Measurements from ENCODE around the gene CLDN15.
A peak's percentile ranks its signal among the peaks of the same experiment; 100 is the strongest.

Gene CLDN15

GRCh38 chr7:101244375-101245146 is 7.0 kb upstream of the CLDN15 start, which contains the start of gene FIS1:
Gene FIS1 (minus strand): TSS chr7:101245081. CDS start chr7:101245004, 77 bp downstream.
- DNase-seq (ENCODE audit: low spot score): peak; percentile 95

DNA sequence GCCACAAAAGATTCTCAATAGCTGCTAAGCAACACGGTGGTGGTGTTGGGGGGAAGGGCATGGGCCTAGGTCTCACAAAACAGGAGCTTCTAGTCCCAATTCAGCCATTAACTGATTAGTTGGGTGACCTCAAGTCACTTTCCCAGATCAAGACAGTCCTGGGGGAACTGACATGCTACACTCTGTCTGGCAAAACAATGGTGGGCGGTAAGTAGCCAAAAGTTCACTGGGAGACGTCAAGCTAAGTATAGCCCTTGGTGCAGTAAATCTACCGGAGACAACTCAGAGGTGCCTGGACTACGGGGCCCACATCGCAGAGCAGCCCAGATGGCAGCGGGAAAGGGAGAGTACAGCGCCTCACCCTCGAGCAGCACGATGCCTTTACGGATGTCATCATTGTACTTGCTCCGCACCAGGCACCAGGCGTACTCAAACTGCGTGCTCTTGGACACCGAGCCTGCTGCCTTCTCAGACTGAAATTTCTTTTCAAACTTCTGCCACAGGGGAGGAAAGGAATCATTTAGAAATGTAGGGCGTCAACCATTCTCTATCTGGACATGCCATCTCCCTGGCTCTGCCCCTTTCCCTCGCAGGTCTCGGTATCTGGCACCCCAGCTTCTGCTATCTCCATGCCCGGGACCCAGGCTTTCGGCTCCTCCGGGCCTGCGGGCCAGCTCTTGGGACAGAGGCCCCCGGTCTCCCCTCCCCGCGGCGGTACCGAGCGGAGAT is 6.2 kb upstream of the CLDN15 start:
- DNase-seq (ENCODE audit: low spot score): no peak

- no peak for DNase-seq (ENCODE audit: low spot score)
Measured at GRCh38 chr7:101241443-101242349, 4.1 kb upstream of the CLDN15 start.

- no peak for DNase-seq (ENCODE audit: low spot score)
Measured at GRCh38 chr7:101241015-101241363, 3.4 kb upstream of the CLDN15 start.

- no peak for DNase-seq (ENCODE audit: low spot score)
Measured at GRCh38 chr7:101240226-101241014, 2.8 kb upstream of the CLDN15 start.

DNA sequence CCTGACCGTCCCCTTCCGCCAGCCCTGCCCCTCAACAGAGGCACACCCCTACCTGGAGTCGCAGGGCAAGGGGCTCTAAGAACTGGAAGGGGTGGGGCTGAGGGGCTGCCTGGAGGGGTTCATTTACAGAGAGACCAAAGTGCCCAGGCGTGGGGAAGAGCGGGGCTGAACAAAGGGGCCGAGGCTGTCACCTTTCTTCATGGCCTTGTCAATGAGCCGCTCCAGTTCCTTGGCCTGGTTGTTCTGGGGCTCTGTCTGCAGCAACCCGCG is 2.3 kb upstream of the CLDN15 start:
- DNase-seq (ENCODE audit: low spot score): no peak

DNA sequence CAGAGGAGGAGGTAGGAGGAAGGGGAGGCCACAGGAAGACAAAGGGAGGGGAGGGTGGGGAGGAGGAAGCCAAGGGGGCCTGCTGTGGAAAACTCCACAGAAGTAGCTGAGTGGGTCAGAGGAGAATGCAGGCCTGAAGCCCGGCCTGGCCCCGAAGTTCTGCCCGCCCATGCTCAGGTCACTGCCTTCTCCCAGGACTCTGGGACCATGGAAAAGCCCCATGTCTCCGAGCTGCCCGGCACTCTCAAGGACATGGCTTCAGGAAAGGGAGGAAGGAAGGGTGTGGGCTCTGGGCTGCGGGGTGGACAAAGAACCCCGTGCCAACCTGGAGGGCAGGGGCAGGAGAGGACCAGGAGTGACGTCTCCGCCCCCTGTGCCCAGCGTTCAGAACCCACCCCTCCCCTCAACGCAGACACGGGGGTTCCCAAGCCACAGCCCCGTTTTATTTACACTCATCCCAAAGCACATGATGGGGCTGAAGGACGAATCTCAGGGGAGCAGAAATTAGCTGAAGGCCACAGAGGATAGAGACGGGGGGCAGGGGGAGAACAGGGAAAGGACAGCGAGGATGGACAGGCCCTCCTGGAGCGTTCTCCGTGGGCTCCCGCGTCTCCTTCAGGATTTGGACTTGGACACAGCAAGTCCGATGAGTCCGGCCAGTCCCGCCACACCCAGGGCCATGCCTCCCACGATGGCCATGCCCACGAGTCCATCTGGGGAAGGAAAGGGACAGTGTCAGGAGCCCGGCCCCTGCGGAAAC is 1.8 kb upstream of the CLDN15 start:
- DNase-seq (ENCODE audit: low spot score): no peak

- DNase-seq (ENCODE audit: low spot score): no peak
Measured at GRCh38 chr7:101238226-101239182, 902 bp upstream of the CLDN15 start.

- DNase-seq (ENCODE audit: low spot score): no peak
Measured at GRCh38 chr7:101236292-101236835, 1.2 kb downstream of the CLDN15 start.

- no peak for DNase-seq (ENCODE audit: low spot score)
Measured at GRCh38 chr7:101235522-101235921, 2.1 kb downstream of the CLDN15 start.

DNA sequence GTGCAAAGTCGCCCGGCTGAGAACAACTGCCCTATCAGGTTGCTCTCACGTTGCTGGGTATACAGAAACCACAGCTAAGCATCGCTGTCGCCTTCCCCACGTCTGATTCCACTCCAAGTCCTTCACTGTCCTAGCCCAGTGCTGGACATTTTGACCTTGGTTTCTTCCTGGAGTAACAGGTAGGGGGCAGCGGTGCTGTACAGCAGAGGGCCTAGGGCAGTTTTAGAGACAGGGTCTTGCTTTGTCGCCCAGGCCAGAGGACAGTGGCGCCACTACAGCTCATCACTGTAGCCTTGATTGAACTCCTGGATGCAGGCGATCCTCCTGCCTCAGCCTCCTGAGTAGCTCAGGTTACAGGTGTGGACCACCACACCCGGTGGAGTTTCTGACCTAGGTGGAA is 2.6 kb downstream of the CLDN15 start:
- no peak for DNase-seq (ENCODE audit: low spot score)

DNA sequence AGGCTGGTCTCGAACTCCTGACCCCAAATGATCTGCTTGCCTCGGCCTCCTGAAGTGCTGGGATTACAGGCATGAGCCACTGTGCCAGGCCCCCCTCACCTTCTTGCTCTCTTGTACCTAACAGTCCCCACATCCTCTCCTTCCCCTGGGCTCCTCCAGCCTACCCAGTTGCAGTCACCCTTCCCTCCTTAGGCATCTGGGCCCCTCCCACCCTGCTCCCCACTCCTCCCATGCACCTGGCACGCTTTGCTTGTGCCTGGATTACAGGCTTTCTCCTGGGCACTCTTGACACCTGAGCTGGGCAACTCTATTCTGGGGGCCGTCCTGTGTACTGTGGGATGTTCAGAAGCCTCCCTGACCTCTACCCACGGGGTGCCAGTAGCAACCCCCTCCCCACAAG is 3.0 kb downstream of the CLDN15 start:
- no peak for DNase-seq (ENCODE audit: low spot score)

DNA sequence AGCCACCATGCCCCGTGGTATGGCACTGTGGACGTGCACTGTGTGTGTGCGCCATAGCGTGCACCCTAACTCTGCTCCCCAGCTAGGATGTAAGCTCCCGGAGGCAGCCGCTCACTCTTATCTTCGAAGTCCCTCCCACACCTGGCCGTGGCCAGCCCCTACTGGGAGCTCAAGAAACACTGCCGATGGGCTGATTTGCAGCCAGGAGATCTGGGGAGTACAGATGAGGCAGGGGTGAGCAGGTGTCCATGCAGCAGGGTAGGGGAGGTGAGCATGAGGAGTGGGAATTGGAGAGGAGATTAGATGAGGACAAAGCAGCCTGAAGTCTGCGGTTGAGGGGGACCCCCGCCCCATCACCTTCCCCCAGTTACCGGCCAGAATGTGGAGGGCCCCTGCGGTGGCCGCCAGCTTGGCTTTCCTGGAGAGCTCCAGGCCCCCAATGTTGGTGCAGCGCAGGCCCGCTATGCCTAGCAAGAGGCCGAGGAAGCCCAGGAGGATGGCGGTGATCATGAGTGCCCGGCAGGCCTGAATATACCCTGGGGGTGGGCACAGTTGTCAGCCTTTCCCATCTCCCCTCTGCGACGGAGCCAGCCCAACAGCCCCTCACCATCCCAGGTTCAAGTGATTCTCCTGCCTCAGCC is 3.6 kb downstream of the CLDN15 start:
- DNase-seq (ENCODE audit: low spot score): no peak

- peak; percentile 45 for DNase-seq (ENCODE audit: low spot score)
Measured at GRCh38 chr7:101232141-101232850, 5.3 kb downstream of the CLDN15 start.

DNA sequence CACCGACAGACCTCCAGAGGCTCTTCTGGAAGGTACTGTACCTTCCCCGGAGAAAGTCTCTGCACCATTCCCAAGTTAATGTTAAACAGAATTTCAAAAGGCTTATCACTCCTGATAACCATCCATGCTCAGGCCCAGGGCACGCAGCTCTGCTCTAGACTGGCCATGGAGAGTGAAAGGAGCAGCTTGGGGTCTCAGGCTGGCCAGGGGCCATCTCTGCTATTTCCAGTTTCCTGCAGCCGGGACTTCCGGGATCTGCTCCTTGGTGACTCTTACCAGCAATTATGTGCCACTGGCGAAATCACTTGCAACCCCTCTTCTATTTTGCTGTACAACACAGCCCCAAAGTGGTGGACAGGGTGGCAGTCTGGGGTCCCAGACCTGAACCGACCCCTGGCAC is 6.0 kb downstream of the CLDN15 start:
- no peak for DNase-seq (ENCODE audit: low spot score)

- no peak for DNase-seq (ENCODE audit: low spot score)
Measured at GRCh38 chr7:101226721-101227120, 10.9 kb downstream of the CLDN15 start.

DNA sequence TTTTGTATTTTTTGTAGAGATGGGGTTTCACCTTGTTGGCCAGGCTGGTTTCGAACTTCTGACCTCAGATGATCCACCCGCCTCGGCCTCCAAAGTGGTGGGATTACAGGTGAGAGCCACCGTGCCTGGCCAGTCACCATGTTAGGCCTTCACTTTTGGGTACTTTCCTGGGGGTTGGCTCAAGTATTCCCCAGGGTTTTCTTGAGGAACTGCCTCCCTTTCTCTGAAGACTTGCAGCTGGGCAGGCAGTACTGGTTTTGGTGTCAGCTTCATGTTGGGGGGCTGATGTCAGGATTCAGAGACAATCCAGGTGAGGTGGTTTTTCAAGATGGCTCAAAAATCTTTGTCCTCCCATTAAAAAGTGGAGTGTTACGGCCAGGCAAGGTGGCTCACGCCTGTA is 12.0 kb downstream of the CLDN15 start:
- no peak for DNase-seq (ENCODE audit: low spot score)

GRCh38 chr7:101223528-101223927 is 14.1 kb downstream of the CLDN15 start:
- DNase-seq (ENCODE audit: low spot score): no peak

All from putamen (tissue), 1 donor.